GM21723 (cell line): ENCODE data around the gene SPSB1.

Source experiments
- ATAC-seq: cut with Tn5 transposase; IDR thresholded peaks from one replicate; pipeline ENCODE4 v1.9.1; 2021; ENCODE audit warnings: mild to moderate bottlenecking, moderate library complexity; ENCODE audit not compliant: unreplicated experiment

The SPSB1 gene

GRCh38 chr1:9361630-9362260, 69.1 kb downstream of the SPSB1 start:
- ATAC-seq, result no peak

GRCh38 chr1:9362488-9362887, 69.8 kb downstream of the SPSB1 start:
- ATAC-seq, result no peak

- ATAC-seq, result no peak
Observed at GRCh38 chr1:9363061-9363471, 70.4 kb downstream of the SPSB1 start.

GRCh38 chr1:9366298-9366697, 73.6 kb downstream of the SPSB1 start:
- no peak for ATAC-seq

- no peak for ATAC-seq
Observed at GRCh38 chr1:9366943-9367780, 74.5 kb downstream of the SPSB1 start.

GRCh38 chr1:9367806-9368205, 75.1 kb downstream of the SPSB1 start:
- no peak for ATAC-seq

GRCh38 chr1:9368356-9368755, 75.7 kb downstream of the SPSB1 start:
- ATAC-seq, result no peak

- ATAC-seq, result no peak
Observed at GRCh38 chr1:9369964-9370788, 77.5 kb downstream of the SPSB1 start.

- ATAC-seq, result no peak
Observed at GRCh38 chr1:9371391-9371935, 78.8 kb downstream of the SPSB1 start.

- ATAC-seq, result no peak
Observed at GRCh38 chr1:9371951-9372350, 79.3 kb downstream of the SPSB1 start.

GRCh38 chr1:9373619-9374018, 80.9 kb downstream of the SPSB1 start:
- ATAC-seq, result no peak

- no peak for ATAC-seq
Observed at GRCh38 chr1:9374748-9375341, 82.2 kb downstream of the SPSB1 start.

- ATAC-seq, result no peak
Observed at GRCh38 chr1:9375912-9376311, 83.2 kb downstream of the SPSB1 start.

- no peak for ATAC-seq
Observed at GRCh38 chr1:9376430-9376829, 83.7 kb downstream of the SPSB1 start.

GRCh38 chr1:9376886-9377333, 84.2 kb downstream of the SPSB1 start:
- ATAC-seq, result no peak

- ATAC-seq, result no peak
Observed at GRCh38 chr1:9378801-9379200, 86.1 kb downstream of the SPSB1 start.

GRCh38 chr1:9380711-9381110, 88.0 kb downstream of the SPSB1 start:
- ATAC-seq, result no peak

GRCh38 chr1:9382643-9383491, 90.2 kb downstream of the SPSB1 start:
- ATAC-seq, result no peak

- no peak for ATAC-seq
Observed at GRCh38 chr1:9384128-9384527, 91.4 kb downstream of the SPSB1 start.

- ATAC-seq, result no peak
Observed at GRCh38 chr1:9384751-9385245, 92.1 kb downstream of the SPSB1 start.
